B cell (primary cell): ENCODE results near the gene ABR. TPM values are rescaled to one million over a fixed set of nuclear protein-coding genes. Genes with fewer than 3 reads are reported as not detected.

Source experiments
- ATAC-seq: fragments of 200-7000 bp; cut with Tn5 transposase; one replicate; pipeline ENCODE4 v1.10.0; 2021; ENCODE audit warnings: low read depth, mild to moderate bottlenecking, moderate number of reproducible peaks, moderate library complexity
- CTCF ChIA-PET: fragments of 350-600 bp; sonication (Branson Sonifier 250); formaldehyde crosslinking; loops from one replicate; lab custom pipeline; 2021; ENCODE audit warnings: antibody characterized with exemption, inconsistent platforms; lab: Charles Lee
- POLR2A ChIA-PET: fragments of 350-600 bp; sonication (Branson Sonifier 250); formaldehyde crosslinking; loops from one replicate; lab custom pipeline; 2021; ENCODE audit warnings: antibody characterized with exemption; lab: Charles Lee
- DNase-seq: peaks from one replicate; pipeline ENCODE4 v3.0.0; 2013
- H2AFZ ChIP-seq: 2 replicates; pipeline ENCODE4 v1.6.1; 2012; ENCODE audit warnings: mild to moderate bottlenecking, low read depth, low read length; ENCODE audit not compliant: insufficient read depth, poor library complexity, severe bottlenecking
- H3K27ac ChIP-seq, 2 donors: 1 replicate in 1 of 2; 2 replicates in 1 of 2; pipeline ENCODE4 v1.5.1; 2012 to 2013; ENCODE audit warnings: low read length in 2 of 2, mild to moderate bottlenecking in 2 of 2, moderate library complexity in 1 of 2
- H3K27me3 ChIP-seq, 4 experiments: fragments of 200-600 bp in 1 of 4; sonication (generic) in 1 of 4; replicated peaks in 1 of 4; 1 replicate in 2 of 4; 2 replicates in 2 of 4; pipeline versions ENCODE4 v1.6.1 to v1.7.0; 2013 to 2016; ENCODE audit warnings: low read length in 3 of 4, mild to moderate bottlenecking in 2 of 4, mixed read lengths in 1 of 4, moderate library complexity in 1 of 4; ENCODE audit not compliant: insufficient read depth in 4 of 4, control insufficient read depth in 3 of 4; ENCODE audit errors: control extremely low read depth in 1 of 4
- H3K36me3 ChIP-seq, 2 experiments: replicated peaks in 1 of 2; 1 replicate in 1 of 2; 2 replicates in 1 of 2; pipeline versions ENCODE4 v1.6.1 to v1.7.1; 2013; ENCODE audit warnings: low read length in 1 of 2; ENCODE audit not compliant: insufficient read depth in 2 of 2, control insufficient read depth in 1 of 2; ENCODE audit errors: control extremely low read depth in 1 of 2, extremely low read depth in 1 of 2
- H3K4me1 ChIP-seq, 2 donors: fragments of 200-600 bp in 1 of 2; sonication (generic) in 1 of 2; 1 replicate in 1 of 2; 2 replicates in 1 of 2; pipeline versions ENCODE4 v1.5.1 to v1.6.1; 2013 to 2017; ENCODE audit warnings: low read length in 2 of 2; ENCODE audit not compliant: control insufficient read depth in 2 of 2, insufficient read depth in 2 of 2
- H3K4me2 ChIP-seq: replicated peaks from 2 replicates; pipeline ENCODE3; 2012; ENCODE audit warnings: mild to moderate bottlenecking, low read depth, low read length; ENCODE audit not compliant: poor library complexity, severe bottlenecking
- H3K4me3 ChIP-seq, 5 experiments: fragments of 200-600 bp in 1 of 5; sonication (generic) in 1 of 5; 1 replicate in 3 of 5; 2 replicates in 2 of 5; pipeline versions ENCODE4 v1.5.1 to v1.7.0; 2011 to 2016; ENCODE audit warnings: low read length in 4 of 5, mild to moderate bottlenecking in 4 of 5, low read depth in 2 of 5, control low read depth in 1 of 5, moderate library complexity in 1 of 5; ENCODE audit not compliant: insufficient read depth in 1 of 5; ENCODE audit errors: control extremely low read depth in 1 of 5, extremely low read depth in 1 of 5
- H3K79me2 ChIP-seq: fragments of 200-600 bp; sonication (generic); one replicate; pipeline ENCODE4 v1.6.0; 2016; ENCODE audit warnings: low read length; ENCODE audit not compliant: control insufficient read depth, insufficient read depth
- H3K9ac ChIP-seq: fragments of 200-600 bp; sonication (generic); 2 replicates; pipeline ENCODE4 v1.6.1; 2017; ENCODE audit warnings: mild to moderate bottlenecking, low read length, moderate library complexity
- H3K9me3 ChIP-seq, 3 donors: one replicate each; pipeline versions ENCODE4 v1.6.1 to v1.7.1; 2013; ENCODE audit warnings: low read length in 2 of 3; ENCODE audit not compliant: control insufficient read depth in 2 of 3, insufficient read depth in 1 of 3; ENCODE audit errors: control extremely low read depth in 1 of 3
- H4K20me1 ChIP-seq: 2 replicates; pipeline ENCODE4 v1.6.0; 2012; ENCODE audit warnings: mild to moderate bottlenecking, low read length; ENCODE audit not compliant: insufficient read depth, control insufficient read depth, poor library complexity, severe bottlenecking
- H3K27ac Mint-ChIP-seq: one replicate; pipeline ENCODE4 v1.8.0; 2021; ENCODE audit warnings: mixed read lengths
- H3K27me3 Mint-ChIP-seq: one replicate; pipeline ENCODE4 v1.8.0; 2021; ENCODE audit warnings: mixed read lengths
- H3K4me1 Mint-ChIP-seq: one replicate; pipeline ENCODE4 v1.8.0; 2021; ENCODE audit warnings: mixed read lengths
- H3K4me3 Mint-ChIP-seq: one replicate; pipeline ENCODE4 v1.8.0; 2021; ENCODE audit warnings: mixed read lengths
- H3K9me3 Mint-ChIP-seq: one replicate; pipeline ENCODE4 v1.8.0; 2022; ENCODE audit warnings: mixed read lengths; ENCODE audit not compliant: insufficient read depth
- CTCF ChIP-seq: fragments of 200-600 bp; IDR thresholded peaks from one replicate; pipeline ENCODE4 v1.8.0; 2022; ENCODE audit warnings: antibody characterized with exemption, mild to moderate bottlenecking
- EZH2 ChIP-seq: IDR thresholded peaks from 2 replicates; pipeline ENCODE4 v1.6.1; 2012; ENCODE audit warnings: borderline replicate concordance, low read depth, mild to moderate bottlenecking, moderate library complexity, low read length; ENCODE audit not compliant: insufficient read depth, poor library complexity, severe bottlenecking
- WGBS: methylation state at CpG from one replicate; pipeline ENCODE4 v1.1.5; 2013; ENCODE audit warnings: missing lambda C conversion rate; ENCODE audit not compliant: insufficient coverage; 5-methylcytosine and 5-hydroxymethylcytosine counted together
- intact Hi-C: fragments of 100-400 bp; cut with micrococcal nuclease; formaldehyde crosslinking; loops from one replicate; pipeline ENCODE4 v1.10.0; 2022
- polyA plus RNA-seq: library from polyadenylated mRNA; depleted of rRNA; stranded (reverse); fragments of >200 nt; gene quantifications from 2 replicates; pipeline ENCODE4 v1.2.3, GENCODE V29; 2012
- total RNA-seq, 2 donors: library from RNA; stranded (reverse); fragments of 120-200 nt in 1 of 2; gene quantifications; 1 replicate in 1 of 2; 2 replicates in 1 of 2; pipeline versions ENCODE4 v1.2.3 to v1.2.4, GENCODE V29; 2013 to 2022

Gene ABR
- total and polyA plus RNA-seq, 2 donors (not counting 1 experiment from before 2014, with no cell fraction given) = 79.8 to 262 TPM

GRCh38 chr17:1104222-1104621 lies 75.6 kb downstream of the ABR start:
- Mint-ChIP-seq H3K4me1 (peaks cover 16% of the 10 kb centered on the region), H3K9me3 (no peaks in the 10 kb centered on the region), H3K27me3 (no peaks in the 10 kb centered on the region), H3K27ac (no peak overlapping the region), H3K4me3 (no peak overlapping the region)
- CTCF ChIA-PET = interaction anchor here (1.8 kb wide), 1 partner anchor 18 kb away, joined by 6 read pairs; no protein-coding TSS in a partner anchor
- WGBS = over 99% methylated on average over 7 of the region's 8 CpGs
- ATAC-seq = no peak
- intact Hi-C loops = no loop called here
- no peak overlapping the region for H3K4me2 ChIP-seq
- POLR2A ChIA-PET = interaction anchor here (0.9 kb wide), 1 partner anchor 11 kb away, joined by 3 read pairs; no protein-coding TSS in a partner anchor
- H3K36me3 ChIP-seq = peaks cover 0 to 12% of the 10 kb centered on the region in 2 experiments
- H3K4me1 ChIP-seq = peaks cover 0 to 4% of the 10 kb centered on the region in 2 donors
- no peak overlapping the region for H3K9ac ChIP-seq
- H3K9me3 ChIP-seq = no peaks in the 10 kb centered on the region
- no peak overlapping the region for H3K27ac ChIP-seq
- DNase-seq = no peak
- H3K79me2 ChIP-seq = peaks cover 37% of the 10 kb centered on the region
- H2AFZ ChIP-seq = no peak overlapping the region
- no peak overlapping the region for H3K4me3 ChIP-seq
- no peaks in the 10 kb centered on the region for H3K27me3 ChIP-seq
- H4K20me1 ChIP-seq = peaks cover 60% of the 10 kb centered on the region
- TF ChIP-seq CTCF = no peak
- TF ChIP-seq EZH2 = no peak

DNA sequence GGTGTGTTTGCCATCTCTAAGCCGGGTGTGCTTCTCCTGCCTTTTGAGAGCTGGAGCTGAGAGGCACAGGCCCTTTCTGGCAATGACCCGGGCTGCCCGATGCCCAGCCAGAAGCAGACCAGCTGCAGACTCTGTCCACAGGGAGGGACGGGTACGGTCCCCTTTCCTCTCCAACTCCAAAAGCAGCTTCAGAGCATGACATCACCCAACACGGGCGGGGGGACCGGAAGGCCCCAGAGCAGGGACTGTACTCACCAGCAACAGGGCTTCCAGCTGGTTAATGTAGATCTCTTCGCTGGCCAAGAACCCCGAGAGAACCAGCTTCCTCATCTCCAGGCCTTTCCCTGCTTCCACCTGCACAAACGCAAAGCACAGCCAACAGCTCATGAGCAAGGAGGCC lies 79.4 kb downstream of the ABR start:
- Mint-ChIP-seq H3K4me1 (peaks cover 18% of the 10 kb centered on the region), H3K27me3 (no peaks in the 10 kb centered on the region), H3K9me3 (no peaks in the 10 kb centered on the region), H3K4me3 (no peak overlapping the region), H3K27ac (no peak overlapping the region)
- no peak overlapping the region for H2AFZ ChIP-seq
- peaks cover 28% of the 10 kb centered on the region for H3K79me2 ChIP-seq
- ATAC-seq (no peak), DNase-seq (no peak)
- 97% methylated on average over 11 of the region's 11 CpGs for WGBS
- H3K9me3 ChIP-seq = no peaks in the 10 kb centered on the region
- H3K36me3 ChIP-seq = peaks cover 0 to 13% of the 10 kb centered on the region in 2 experiments
- no peak overlapping the region for H3K4me3 ChIP-seq
- no peak overlapping the region for H3K9ac ChIP-seq
- intact Hi-C loops = no loop called here
- H3K4me1 ChIP-seq = peaks cover 0 to 11% of the 10 kb centered on the region in 2 donors
- H4K20me1 ChIP-seq = peaks cover 56% of the 10 kb centered on the region
- H3K27me3 ChIP-seq = no peaks in the 10 kb centered on the region
- ChIA-PET POLR2A (no interaction called here), CTCF (no interaction called here)
- no peak overlapping the region for H3K4me2 ChIP-seq
- H3K27ac ChIP-seq = no peak overlapping the region
- TF ChIP-seq EZH2 (no peak), CTCF (no peak)
